Measurements from ENCODE around the gene SFT2D1.

DNA sequence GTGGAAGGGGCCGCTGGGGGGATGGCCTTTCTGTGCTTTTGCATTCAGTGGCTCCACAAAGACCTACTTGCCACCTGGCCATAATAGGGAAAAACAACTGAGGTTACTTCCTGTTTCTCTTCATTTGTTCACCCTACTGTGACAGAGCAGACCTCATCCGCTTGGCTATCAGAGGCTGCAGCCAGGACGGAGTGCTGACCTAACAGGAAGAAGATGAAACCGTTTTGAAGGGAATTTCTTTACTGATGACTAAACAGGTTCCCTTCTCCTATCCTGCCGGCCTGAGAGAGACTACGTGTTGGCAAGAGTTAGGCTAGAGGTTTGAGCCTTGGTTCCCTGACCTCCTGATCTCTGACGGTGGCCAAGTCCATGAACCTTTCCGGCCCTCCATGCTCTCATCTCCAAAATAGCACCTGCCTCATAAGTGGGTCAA is 55.5 kb downstream of the SFT2D1 start:
- TF ChIP-seq POLR2A (IDR thresholded peaks at IDR 0.05) (no peak), EP300 (IDR thresholded peaks at IDR 0.05) (no peak)
- TF ChIP-seq, protein P1, sequence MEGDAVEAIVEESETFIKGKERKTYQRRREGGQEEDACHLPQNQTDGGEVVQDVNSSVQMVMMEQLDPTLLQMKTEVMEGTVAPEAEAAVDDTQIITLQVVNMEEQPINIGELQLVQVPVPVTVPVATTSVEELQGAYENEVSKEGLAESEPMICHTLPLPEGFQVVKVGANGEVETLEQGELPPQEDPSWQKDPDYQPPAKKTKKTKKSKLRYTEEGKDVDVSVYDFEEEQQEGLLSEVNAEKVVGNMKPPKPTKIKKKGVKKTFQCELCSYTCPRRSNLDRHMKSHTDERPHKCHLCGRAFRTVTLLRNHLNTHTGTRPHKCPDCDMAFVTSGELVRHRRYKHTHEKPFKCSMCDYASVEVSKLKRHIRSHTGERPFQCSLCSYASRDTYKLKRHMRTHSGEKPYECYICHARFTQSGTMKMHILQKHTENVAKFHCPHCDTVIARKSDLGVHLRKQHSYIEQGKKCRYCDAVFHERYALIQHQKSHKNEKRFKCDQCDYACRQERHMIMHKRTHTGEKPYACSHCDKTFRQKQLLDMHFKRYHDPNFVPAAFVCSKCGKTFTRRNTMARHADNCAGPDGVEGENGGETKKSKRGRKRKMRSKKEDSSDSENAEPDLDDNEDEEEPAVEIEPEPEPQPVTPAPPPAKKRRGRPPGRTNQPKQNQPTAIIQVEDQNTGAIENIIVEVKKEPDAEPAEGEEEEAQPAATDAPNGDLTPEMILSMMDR (IDR thresholded peaks at IDR 0.05): no peak
